Panc1 (cell line): ENCODE data around the gene MED13L. TPM values are rescaled to one million over a fixed set of nuclear protein-coding genes. Genes with fewer than 3 reads are reported as not detected.

Experiments used
- ATAC-seq: fragments of 200-7000 bp; cut with Tn5 transposase; 2 replicates; pipeline ENCODE4 v1.9.1; 2020; ENCODE audit warnings: mild to moderate bottlenecking, moderate library complexity
- BruUV-seq: library from RNA; stranded (reverse); fragments of 400-500 nt; replicated peaks from 2 replicates; lab custom pipeline; 2021; lab: Mats Ljungman, UMichigan
- CTCF ChIA-PET: fragments of 300-600 bp; sonication (Branson Sonifier 250); formaldehyde crosslinking; loops from one replicate; lab custom pipeline; 2022; ENCODE audit warnings: antibody characterized with exemption; lab: Charles Lee
- POLR2A ChIA-PET: fragments of 300-600 bp; sonication (Branson Sonifier 250); formaldehyde crosslinking; loops from one replicate; lab custom pipeline; 2022; ENCODE audit warnings: antibody characterized with exemption; lab: Charles Lee
- DNase-seq: peaks from one replicate; pipeline ENCODE4 v3.0.0-alpha.2; 2010; ENCODE audit warnings: low read depth, low spot score
- H3K27ac ChIP-seq: 2 replicates; pipeline ENCODE4 v1.5.1; 2011; ENCODE audit warnings: mild to moderate bottlenecking, low read length, inconsistent platforms
- H3K27me3 ChIP-seq: fragments of 200-500 bp; sonication (Bioruptor generic); 2 replicates; pipeline ENCODE4 v1.6.0; 2014; ENCODE audit warnings: low read length, inconsistent platforms; ENCODE audit not compliant: control insufficient read depth, insufficient read depth
- H3K36me3 ChIP-seq: fragments of 200-500 bp; sonication (Bioruptor generic); 2 replicates; pipeline ENCODE4 v1.5.1; 2014; ENCODE audit warnings: inconsistent platforms, mild to moderate bottlenecking, low read length, moderate library complexity; ENCODE audit not compliant: control insufficient read depth, insufficient read depth
- H3K4me1 ChIP-seq: 2 replicates; pipeline ENCODE4 v1.5.1; 2011; ENCODE audit warnings: inconsistent platforms, mild to moderate bottlenecking, low read length, moderate library complexity; ENCODE audit not compliant: control insufficient read depth, insufficient read depth
- H3K4me3 ChIP-seq, 2 experiments: 2 replicates each; pipeline ENCODE4 v1.5.1; 2011 to 2012; ENCODE audit warnings: low read depth in 2 of 2, low read length in 2 of 2, mild to moderate bottlenecking in 2 of 2, inconsistent platforms in 1 of 2, moderate library complexity in 1 of 2
- H3K9me3 ChIP-seq: fragments of 200-500 bp; sonication (Bioruptor generic); 2 replicates; pipeline ENCODE4 v1.5.1; 2014; ENCODE audit warnings: low read depth, mild to moderate bottlenecking, inconsistent platforms, low read length, moderate library complexity; ENCODE audit not compliant: control insufficient read depth, insufficient read depth
- CTCF ChIP-seq: fragments of 450-650 bp; IDR thresholded peaks from 2 replicates; pipeline ENCODE4 v1.5.1; 2017; ENCODE audit warnings: mild to moderate bottlenecking
- POLR2AphosphoS5 ChIP-seq: IDR thresholded peaks from 2 replicates; pipeline ENCODE4 v1.6.1; 2012; ENCODE audit warnings: mild to moderate bottlenecking, low read depth, low read length, moderate library complexity
- REST ChIP-seq, 2 experiments: IDR thresholded peaks; 2 replicates each; pipeline ENCODE4 v1.6.1; 2011 to 2012; ENCODE audit warnings: low read depth in 2 of 2, control low read depth in 1 of 2, low read length in 1 of 2, mild to moderate bottlenecking in 1 of 2, moderate library complexity in 1 of 2; ENCODE audit not compliant: insufficient read depth in 1 of 2
- SIN3A ChIP-seq: IDR thresholded peaks from 2 replicates; pipeline ENCODE4 v1.6.1; 2012; ENCODE audit warnings: low read depth, mild to moderate bottlenecking, low read length, moderate library complexity, borderline replicate concordance; ENCODE audit not compliant: insufficient read depth
- TCF7L2 ChIP-seq: IDR thresholded peaks from 2 replicates; pipeline ENCODE4 v1.6.1; 2011; ENCODE audit warnings: mild to moderate bottlenecking, low read depth, low read length, inconsistent platforms
- in situ Hi-C: cut with HindIII; loops from 2 replicates; pipeline ENCODE4 v1.10.0; 2016; ENCODE audit warnings: low sequenced_read_pairs, low pct_unique_long_range_greater_than_20kb
- intact Hi-C: fragments of 100-400 bp; cut with micrococcal nuclease; formaldehyde crosslinking; loops from one replicate; pipeline ENCODE4 v1.10.0; 2022; ENCODE audit not compliant: unreplicated experiment
- total RNA-seq: library from RNA; stranded (reverse); gene quantifications from one replicate; pipeline ENCODE4 v1.2.1, GENCODE V29; 2021; ENCODE audit not compliant: unreplicated experiment

MED13L gene
- total RNA-seq, 1 experiment from 2014 or later: 170 TPM

- DNase-seq (no peak), ATAC-seq (no peak)
- ChIA-PET CTCF (no interaction called here), POLR2A (no interaction called here)
- no peak for TF ChIP-seq REST (IDR thresholded peaks at IDR 0.05; ENCODE audit: insufficient read depth in 1 of 2, low read depth in 2 of 2, low read length in 1 of 2)
- TF ChIP-seq TCF7L2: no peak
- TF ChIP-seq SIN3A: no peak
- no peak for TF ChIP-seq POLR2AphosphoS5
- TF ChIP-seq CTCF: no peak
- Histone ChIP-seq H3K9me3 (no peaks in the 10 kb centered on the region), H3K27ac (no peak overlapping the region), H3K27me3 (no peaks in the 10 kb centered on the region), H3K4me3 (no peak overlapping the region), H3K36me3 (no peaks in the 10 kb centered on the region), H3K4me1 (peaks cover 27% of the 10 kb centered on the region)
- BruUV-seq: no TSS peak
- intact Hi-C loops (no loop called here), in situ Hi-C loops (no loop called here)
These were observed 60.3 kb downstream of the MED13L start for GRCh38 chr12:116217045-116217735.

- peaks cover 31% of the 10 kb centered on the region; the same call in 1 of the 2 replicates for H3K4me1 ChIP-seq
- ATAC-seq (no peak), DNase-seq (no peak)
- no peaks in the 10 kb centered on the region for H3K36me3 ChIP-seq
- no peak for TF ChIP-seq POLR2AphosphoS5
- no peak for TF ChIP-seq REST (IDR thresholded peaks at IDR 0.05; ENCODE audit: insufficient read depth in 1 of 2, low read depth in 2 of 2, low read length in 1 of 2)
- no peak for TF ChIP-seq SIN3A
- TF ChIP-seq CTCF: no peak
- TF ChIP-seq TCF7L2: no peak
- no peaks in the 10 kb centered on the region for H3K27me3 ChIP-seq
- in situ Hi-C loops: no loop called here
- H3K27ac ChIP-seq: no peak overlapping the region
- intact Hi-C loops: no loop called here
- no peaks in the 10 kb centered on the region for H3K9me3 ChIP-seq
- no TSS peak for BruUV-seq
- no peak overlapping the region for H3K4me3 ChIP-seq
- ChIA-PET POLR2A (no interaction called here), CTCF (interaction anchor here (0.6 kb wide), 2 partner anchors 42 to 475 kb away, joined by 4 to 10 read pairs; no protein-coding TSS in a partner anchor)
These were observed 61.3 kb downstream of the MED13L start for GRCh38 chr12:116216022-116216756.
